DMS53 treated with DMSO at 0.1 percent for 48 hours (cell line): ENCODE results near the gene CFAP161.
"Not testable (repeated sequence)": the region's sequence is repeated elsewhere in the genome, so short reads cannot be mapped to it uniquely, and the experiment has no call there.

Experiments used
- DNase-seq: peaks from one replicate; lab custom pipeline; 2025; ENCODE audit not compliant: unreplicated experiment; lab: John Stamatoyannopoulos, UW

CFAP161 gene

GRCh38 chr15:81157195-81157938 is 23.3 kb downstream of the CFAP161 start:
- no peak for DNase-seq

- no peak for DNase-seq
Measured at GRCh38 chr15:81157939-81158223, 23.8 kb downstream of the CFAP161 start.

- not testable (repeated sequence) for DNase-seq
Measured at GRCh38 chr15:81158561-81158960, 24.5 kb downstream of the CFAP161 start.

GRCh38 chr15:81160312-81161159 is 26.5 kb downstream of the CFAP161 start:
- DNase-seq: no peak

- DNase-seq: no peak
Measured at GRCh38 chr15:81161160-81161673, 27.1 kb downstream of the CFAP161 start.

DNA sequence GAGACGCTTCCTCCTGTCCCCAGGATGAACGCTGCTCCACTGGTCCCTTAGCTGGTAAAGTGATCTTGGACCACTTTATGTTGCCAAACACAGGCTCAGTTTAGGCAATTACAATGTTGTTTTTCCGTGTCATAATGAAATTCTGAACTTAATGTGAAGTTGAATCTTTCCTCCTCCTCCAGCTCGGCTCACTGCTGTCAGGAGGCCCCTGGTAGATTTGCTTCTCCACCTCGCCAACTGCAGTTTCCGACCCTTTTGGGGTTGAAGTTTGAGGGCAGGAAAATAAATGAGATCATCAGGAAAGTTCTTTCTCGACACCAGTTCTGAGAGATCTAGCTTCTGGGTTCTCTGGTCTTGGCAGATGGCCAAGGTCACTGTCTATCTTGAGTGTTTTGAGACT is 27.8 kb downstream of the CFAP161 start:
- no peak for DNase-seq

DNA sequence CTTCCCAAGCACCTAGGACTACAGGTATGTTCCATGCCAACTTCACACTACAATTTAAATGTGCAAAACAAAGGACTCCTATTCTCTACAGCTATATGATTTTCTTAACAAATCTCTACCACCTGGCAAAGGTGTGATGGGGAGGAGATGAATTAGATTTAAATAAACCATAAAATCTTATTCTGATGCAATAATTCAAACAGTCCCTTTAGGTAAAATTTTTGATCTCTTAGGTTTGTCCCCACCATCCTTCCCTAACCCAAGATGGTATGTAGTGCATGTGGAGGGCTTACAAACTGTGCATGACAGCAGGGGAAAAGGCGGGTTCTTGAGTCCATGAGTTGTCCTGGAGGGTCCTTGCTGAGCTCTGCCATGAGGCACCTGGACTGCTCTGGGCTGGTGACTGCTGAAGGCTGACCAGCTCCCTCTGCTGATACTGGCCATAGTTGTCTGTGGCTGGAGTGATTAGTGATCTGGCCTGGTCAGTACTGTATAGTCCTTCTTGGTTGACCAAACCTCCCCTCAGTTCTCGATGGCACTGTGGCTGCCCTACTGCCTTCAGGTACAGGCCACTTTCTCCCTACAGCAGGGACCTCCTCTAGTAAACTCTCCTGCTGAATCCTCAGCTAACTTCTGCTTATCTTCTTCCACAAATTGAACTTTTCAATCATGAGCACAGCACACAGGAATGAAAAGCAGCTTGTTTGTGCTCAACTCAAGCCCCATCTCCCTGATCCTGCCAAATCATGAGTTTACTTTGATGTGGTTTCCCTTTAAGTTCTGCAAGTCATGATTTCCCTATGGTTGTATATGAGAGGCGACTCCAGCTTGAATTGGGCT is 30.1 kb downstream of the CFAP161 start:
- no peak for DNase-seq

DNA sequence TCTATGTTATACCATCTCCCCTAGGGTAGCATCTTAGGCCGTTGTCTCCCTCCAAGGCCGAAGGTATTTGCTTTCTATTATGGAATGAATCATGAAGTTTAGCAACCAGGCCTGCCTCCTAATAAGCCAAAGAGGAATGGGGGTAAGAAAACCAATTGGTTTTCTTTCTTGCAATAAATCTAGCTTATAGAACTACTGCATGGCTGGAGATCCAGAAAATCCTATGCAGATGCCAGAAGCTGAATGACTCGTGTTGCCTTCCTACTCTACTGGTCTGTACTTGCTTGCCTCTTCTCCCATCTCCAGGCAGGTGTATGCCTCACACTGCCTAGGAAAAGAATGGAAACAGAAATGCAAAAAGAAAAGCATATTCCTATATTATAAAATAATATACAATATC is 31.5 kb downstream of the CFAP161 start:
- DNase-seq: no peak

- DNase-seq: no peak
Measured at GRCh38 chr15:81166636-81167305, 32.7 kb downstream of the CFAP161 start.

- DNase-seq: no peak
Measured at GRCh38 chr15:81168131-81168526, 34.1 kb downstream of the CFAP161 start.

- DNase-seq: no peak
Measured at GRCh38 chr15:81168644-81169043, 34.6 kb downstream of the CFAP161 start.

GRCh38 chr15:81170511-81170910 is 36.4 kb downstream of the CFAP161 start:
- DNase-seq: peak; percentile 20

GRCh38 chr15:81171286-81171685 is 37.2 kb downstream of the CFAP161 start:
- no peak for DNase-seq

- DNase-seq: no peak
Measured at GRCh38 chr15:81174125-81174791, 40.2 kb downstream of the CFAP161 start.

- DNase-seq: no peak
Measured at GRCh38 chr15:81174792-81175327, 40.8 kb downstream of the CFAP161 start.

DNA sequence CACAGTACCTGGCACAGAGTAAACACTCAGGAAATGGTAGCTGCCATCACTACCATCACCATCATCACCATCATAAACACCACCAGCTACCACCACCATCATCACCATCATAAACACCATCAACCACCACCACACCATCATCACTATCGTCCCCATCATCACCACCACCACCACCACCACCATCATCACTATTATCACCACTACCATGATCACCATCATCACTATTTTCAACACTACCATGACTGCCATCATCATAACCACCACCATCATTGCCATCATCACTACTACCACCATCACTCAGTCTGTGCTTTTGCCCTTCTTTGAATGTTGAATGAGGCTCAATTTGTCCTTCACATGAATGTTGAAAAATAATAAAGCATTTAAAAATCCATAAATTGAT is 41.4 kb downstream of the CFAP161 start:
- DNase-seq: no peak

- no peak for DNase-seq
Measured at GRCh38 chr15:81176291-81176893, 42.3 kb downstream of the CFAP161 start.

- DNase-seq: no peak
Measured at GRCh38 chr15:81178365-81178764, 44.3 kb downstream of the CFAP161 start.

GRCh38 chr15:81181220-81181619 is 47.1 kb downstream of the CFAP161 start:
- no peak for DNase-seq
